Choroid plexus epithelial cell (primary cell): ENCODE results near the gene CSNK2B.

Experiments used
- DNase-seq: peaks from one replicate; pipeline ENCODE4 v3.0.0-alpha.2; 2010; ENCODE audit warnings: low read depth
- H3K4me3 ChIP-seq: 2 replicates; pipeline ENCODE4 v1.5.1; 2011; ENCODE audit warnings: low read depth, mild to moderate bottlenecking, control low read depth, low read length, moderate library complexity
- CTCF ChIP-seq: conservative IDR thresholded peaks from 2 replicates; pipeline ENCODE4 v1.5.1; 2011; ENCODE audit warnings: low read depth, mild to moderate bottlenecking, control low read depth, inconsistent platforms, low read length, moderate library complexity

The CSNK2B gene

GRCh38 chr6:31631681-31632278 is 34.1 kb upstream of the CSNK2B start:
- TF ChIP-seq CTCF: no peak
- no peak overlapping the region for H3K4me3 ChIP-seq
- no peak for DNase-seq

GRCh38 chr6:31632279-31632946 is 33.5 kb upstream of the CSNK2B start:
- no peak for TF ChIP-seq CTCF
- no peak overlapping the region for H3K4me3 ChIP-seq
- DNase-seq: no peak

GRCh38 chr6:31633447-31633846 is 32.4 kb upstream of the CSNK2B start:
- DNase-seq: no peak
- no peak for TF ChIP-seq CTCF
- H3K4me3 ChIP-seq: no peak overlapping the region

GRCh38 chr6:31634131-31634530 is 31.7 kb upstream of the CSNK2B start:
- TF ChIP-seq CTCF: no peak
- no peak for DNase-seq
- no peak overlapping the region for H3K4me3 ChIP-seq

GRCh38 chr6:31634969-31635575 is 30.8 kb upstream of the CSNK2B start:
- DNase-seq: no peak
- TF ChIP-seq CTCF: no peak
- no peak overlapping the region for H3K4me3 ChIP-seq

- no peak overlapping the region for H3K4me3 ChIP-seq
- no peak for TF ChIP-seq CTCF
- DNase-seq: no peak
Measured at GRCh38 chr6:31636698-31637596, 28.9 kb upstream of the CSNK2B start.
